ENCODE results near the gene SCG5.

SCG5 gene

DNA sequence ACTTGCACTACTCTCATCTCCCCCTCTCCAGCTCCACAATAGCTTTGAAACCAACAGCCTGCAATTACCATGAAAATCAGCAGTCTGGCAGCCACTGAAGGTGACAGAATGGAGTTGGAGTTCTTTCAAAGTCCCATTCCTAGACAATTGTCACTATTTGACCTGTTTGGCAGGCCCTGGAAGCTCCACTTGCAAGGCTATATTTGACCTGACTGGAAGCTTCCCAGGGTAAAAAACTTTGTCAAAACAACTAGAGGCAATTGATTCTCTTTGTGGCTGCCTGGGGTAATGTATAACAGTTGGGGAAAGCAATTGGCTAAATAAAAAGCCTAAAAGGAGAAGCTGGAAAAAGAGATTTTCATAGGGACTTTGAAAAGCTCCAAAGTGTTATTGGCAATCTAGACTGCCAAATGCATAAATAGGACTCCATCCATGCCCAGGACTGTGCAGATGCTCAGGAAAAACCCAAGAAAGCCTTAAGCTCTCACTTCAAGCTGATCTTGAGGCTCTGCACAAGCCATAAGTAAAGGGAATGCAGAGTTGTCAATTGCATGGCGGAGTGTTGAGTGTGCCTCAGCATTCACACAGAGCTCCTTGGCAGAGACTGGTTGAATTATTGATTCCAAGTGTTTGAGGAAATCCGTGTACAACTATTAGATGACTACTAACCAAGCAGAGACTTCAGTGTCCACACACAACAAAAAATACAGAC is 94.6 kb downstream of the SCG5 start:
- Histone ChIP-seq H3K9me3 (ENCODE audit: insufficient read depth, low read depth, low read length) (no peaks in the 10 kb centered on the region), H3K27ac (ENCODE audit: low read length) (no peak overlapping the region), H3K36me3 (ENCODE audit: insufficient read depth, low read depth, low read length) (no peaks in the 10 kb centered on the region)

DNA sequence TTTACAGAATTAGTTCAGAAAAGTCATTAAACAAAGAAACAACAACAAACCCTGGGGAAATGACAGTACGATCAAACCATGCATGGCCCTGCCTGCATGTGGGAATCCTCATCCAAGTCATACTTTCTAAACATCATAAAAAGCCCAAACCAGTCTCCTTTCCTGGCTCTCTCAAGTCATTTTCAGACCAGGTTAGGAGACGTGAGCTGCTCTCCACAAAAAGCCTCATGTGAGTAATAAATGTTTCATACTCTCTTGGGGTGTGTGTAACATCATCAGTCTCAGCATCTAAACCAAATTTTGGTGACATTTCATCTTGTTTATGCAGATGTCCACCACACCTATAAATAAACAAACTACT is 95.2 kb downstream of the SCG5 start:
- 0 out of 2 replicates have a peak, but pooled peaks cover under 1% of the 10 kb centered on the region for H3K27me3 ChIP-seq (ENCODE audit: insufficient read depth, low read length)
- no peaks in the 10 kb centered on the region for H3K36me3 ChIP-seq (ENCODE audit: insufficient read depth, low read depth, low read length)
- H3K9me3 ChIP-seq (ENCODE audit: insufficient read depth, low read depth, low read length) = no peaks in the 10 kb centered on the region
- H3K9ac ChIP-seq (ENCODE audit: low read depth, low read length) = no peak overlapping the region
- H3K4me1 ChIP-seq (ENCODE audit: insufficient read depth, low read length) = no peaks in the 10 kb centered on the region
- H3K4me3 ChIP-seq (ENCODE audit: low read length) = no peak overlapping the region
- H3K27ac ChIP-seq (ENCODE audit: low read length) = no peak overlapping the region

More for the DNA sequence above, 94.6 kb downstream of the SCG5 start:
- Histone ChIP-seq H3K27me3 (ENCODE audit: insufficient read depth, low read length) (peaks cover 6% of the 10 kb centered on the region; the same call in 1 of the 2 replicates), H3K9ac (ENCODE audit: low read depth, low read length) (no peak overlapping the region), H3K4me1 (ENCODE audit: insufficient read depth, low read length) (peaks cover 2% of the 10 kb centered on the region; the same call in 1 of the 2 replicates), H3K4me3 (ENCODE audit: low read length) (no peak overlapping the region)

DNA sequence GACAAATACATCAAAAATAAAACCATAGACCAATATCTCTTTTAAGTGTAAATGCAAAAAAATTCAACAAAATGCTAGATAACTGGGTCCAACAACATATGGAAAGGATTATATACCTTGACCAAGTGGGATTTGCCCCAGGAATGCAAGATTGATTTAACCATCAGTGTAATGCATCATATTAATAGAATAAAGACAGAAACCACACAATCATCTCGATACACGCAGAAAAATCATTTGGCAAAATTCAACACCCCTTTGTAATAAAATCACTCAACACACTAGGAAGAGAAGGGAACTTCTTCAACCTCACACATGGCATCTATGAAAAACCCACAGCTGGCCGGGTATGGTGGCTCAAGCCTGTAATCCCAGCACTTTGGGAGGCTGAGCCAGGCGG is 95.8 kb downstream of the SCG5 start:
- no peak overlapping the region for H3K4me3 ChIP-seq (ENCODE audit: low read length)
- no peak overlapping the region for H3K9ac ChIP-seq (ENCODE audit: low read depth, low read length)
- H3K4me1 ChIP-seq (ENCODE audit: insufficient read depth, low read length) = no peaks in the 10 kb centered on the region
- no peak overlapping the region for H3K27ac ChIP-seq (ENCODE audit: low read length)
- no peaks in the 10 kb centered on the region for H3K9me3 ChIP-seq (ENCODE audit: insufficient read depth, low read depth, low read length)
- H3K36me3 ChIP-seq (ENCODE audit: insufficient read depth, low read depth, low read length) = no peaks in the 10 kb centered on the region
- no peaks in the 10 kb centered on the region for H3K27me3 ChIP-seq (ENCODE audit: insufficient read depth, low read length)

DNA sequence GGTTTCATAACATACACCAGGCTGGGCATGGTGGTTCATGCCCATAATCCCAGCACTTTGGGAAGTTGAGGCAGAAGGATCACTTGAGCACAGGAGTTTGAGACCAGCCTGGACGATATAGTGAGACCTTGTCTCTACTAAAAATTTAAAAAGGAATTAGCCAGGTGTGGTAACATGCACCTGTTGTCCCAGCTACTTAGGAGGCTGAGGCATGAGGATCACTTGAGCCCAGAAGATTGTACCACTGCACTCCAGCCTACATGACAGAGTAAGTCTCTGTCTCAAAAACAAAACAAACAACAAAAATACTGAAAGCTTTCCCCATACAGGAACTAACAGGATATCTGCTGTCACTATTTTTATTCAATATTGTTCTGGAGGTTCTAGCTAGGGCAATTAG is 97.2 kb downstream of the SCG5 start:
- Histone ChIP-seq H3K4me3 (ENCODE audit: low read length) (no peak overlapping the region), H3K36me3 (ENCODE audit: insufficient read depth, low read depth, low read length) (no peaks in the 10 kb centered on the region), H3K4me1 (ENCODE audit: insufficient read depth, low read length) (no peaks in the 10 kb centered on the region), H3K9me3 (ENCODE audit: insufficient read depth, low read depth, low read length) (no peaks in the 10 kb centered on the region), H3K27me3 (ENCODE audit: insufficient read depth, low read length) (no peaks in the 10 kb centered on the region), H3K9ac (ENCODE audit: low read depth, low read length) (no peak overlapping the region), H3K27ac (ENCODE audit: low read length) (no peak overlapping the region)

DNA sequence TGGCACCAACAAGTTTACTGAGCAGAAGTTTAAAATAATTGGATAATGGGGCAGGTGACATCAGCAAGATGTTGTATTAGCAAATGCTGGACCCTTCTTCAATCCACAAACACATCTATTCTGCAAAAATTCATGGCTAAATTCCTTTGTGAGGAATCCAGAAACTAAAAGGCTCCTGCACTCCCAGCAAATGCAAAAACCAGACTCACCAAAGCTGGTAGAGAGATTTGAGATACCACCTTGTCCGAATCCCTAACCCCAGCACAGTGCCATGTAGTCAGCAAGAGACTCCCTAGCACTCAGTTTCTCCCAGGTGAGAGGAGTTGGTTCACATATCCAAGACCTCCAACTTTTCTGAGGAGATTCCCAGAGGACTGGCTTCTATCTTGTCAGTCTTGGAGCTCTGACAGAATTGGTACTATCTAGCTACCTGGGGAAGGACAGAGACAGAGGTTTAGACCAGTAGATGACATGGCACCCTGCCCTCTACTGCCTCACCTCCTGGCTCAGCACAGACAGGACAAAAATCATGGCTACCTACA is 98.1 kb downstream of the SCG5 start:
- Histone ChIP-seq H3K27ac (ENCODE audit: low read length) (no peak overlapping the region), H3K4me3 (ENCODE audit: low read length) (no peak overlapping the region), H3K4me1 (ENCODE audit: insufficient read depth, low read length) (no peaks in the 10 kb centered on the region), H3K36me3 (ENCODE audit: insufficient read depth, low read depth, low read length) (no peaks in the 10 kb centered on the region), H3K9me3 (ENCODE audit: insufficient read depth, low read depth, low read length) (no peaks in the 10 kb centered on the region), H3K9ac (ENCODE audit: low read depth, low read length) (no peak overlapping the region), H3K27me3 (ENCODE audit: insufficient read depth, low read length) (no peaks in the 10 kb centered on the region)

DNA sequence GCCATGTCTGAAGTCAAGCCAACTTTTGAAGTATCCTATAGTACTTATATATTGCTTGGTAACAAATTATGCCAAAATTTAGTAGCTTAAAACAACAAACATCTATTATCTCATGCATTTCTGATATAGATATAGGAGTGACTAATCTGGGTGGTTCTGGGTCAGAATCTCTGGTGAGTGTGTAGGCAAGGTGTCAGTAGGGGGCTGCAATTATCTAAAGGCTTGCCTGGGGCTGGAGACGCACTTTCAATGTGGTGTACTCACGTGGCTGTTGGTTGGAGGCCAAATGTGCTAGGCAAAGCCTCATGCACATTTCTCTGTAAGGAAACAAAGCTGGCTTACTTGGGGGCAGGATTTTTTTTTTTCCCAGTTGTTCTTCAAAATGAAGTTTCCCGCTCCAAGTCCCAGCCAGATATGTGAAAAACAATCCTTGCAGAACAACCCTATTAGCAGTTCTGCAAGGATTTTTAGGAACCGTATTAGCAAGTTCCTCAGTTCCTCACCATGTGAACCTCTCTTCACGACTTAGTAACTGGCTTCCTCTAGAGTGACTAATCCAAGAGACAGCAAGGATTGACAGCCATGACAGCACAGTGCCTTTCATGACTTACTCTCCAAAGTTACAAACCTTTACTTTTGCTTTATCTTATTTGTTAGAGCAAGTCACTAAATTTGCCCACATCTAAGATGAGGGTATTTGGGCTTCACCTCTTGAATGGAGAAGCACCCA is 102.1 kb downstream of the SCG5 start:
- H3K9me3 ChIP-seq (ENCODE audit: insufficient read depth, low read depth, low read length) = no peaks in the 10 kb centered on the region
- no peak overlapping the region for H3K27ac ChIP-seq (ENCODE audit: low read length)
- no peaks in the 10 kb centered on the region for H3K36me3 ChIP-seq (ENCODE audit: insufficient read depth, low read depth, low read length)

DNA sequence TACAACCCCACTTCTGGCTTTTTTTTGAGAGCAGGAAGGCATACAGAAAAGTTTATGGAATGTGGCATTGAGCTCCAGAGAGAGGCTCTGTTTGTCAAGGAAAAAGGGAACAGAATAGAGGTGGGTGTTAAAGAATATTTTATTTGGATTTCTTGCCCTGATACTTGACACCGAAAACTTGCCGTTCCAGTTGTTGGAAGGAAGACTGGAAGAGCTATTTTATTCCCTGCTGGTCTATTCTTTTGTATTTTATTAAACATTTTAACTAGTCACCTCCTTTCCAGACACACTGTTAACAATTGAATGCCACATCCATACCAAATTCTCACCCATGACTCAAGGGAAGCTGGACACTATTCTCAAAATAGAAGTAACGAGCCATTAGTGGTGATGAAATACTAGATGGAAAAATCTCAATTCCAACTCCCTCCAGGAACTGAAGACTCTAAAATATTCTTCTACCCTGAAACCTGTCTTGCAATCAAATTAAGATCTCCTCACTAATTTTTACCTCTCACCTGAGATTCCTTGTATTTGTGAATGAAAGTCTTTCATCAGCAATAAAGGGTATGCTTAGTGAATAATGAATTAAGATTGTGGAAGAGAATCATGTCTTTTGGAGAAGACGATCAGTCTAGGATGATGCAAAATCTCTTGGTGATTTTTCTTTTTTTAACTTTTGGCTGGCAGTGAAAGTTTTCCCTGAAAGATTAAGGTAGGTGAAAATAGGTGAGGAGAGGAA is 104.8 kb downstream of the SCG5 start:
- Histone ChIP-seq H3K9me3 (ENCODE audit: insufficient read depth, low read depth, low read length) (no peaks in the 10 kb centered on the region), H3K36me3 (ENCODE audit: insufficient read depth, low read depth, low read length) (no peaks in the 10 kb centered on the region), H3K27ac (ENCODE audit: low read length) (no peak overlapping the region), H3K9ac (ENCODE audit: low read depth, low read length) (no peak overlapping the region), H3K27me3 (ENCODE audit: insufficient read depth, low read length) (no peaks in the 10 kb centered on the region), H3K4me1 (ENCODE audit: insufficient read depth, low read length) (no peaks in the 10 kb centered on the region), H3K4me3 (ENCODE audit: low read length) (no peak overlapping the region)

More for the DNA sequence above, 102.1 kb downstream of the SCG5 start:
- Histone ChIP-seq H3K27me3 (ENCODE audit: insufficient read depth, low read length) (no peaks in the 10 kb centered on the region), H3K4me3 (ENCODE audit: low read length) (no peak overlapping the region), H3K9ac (ENCODE audit: low read depth, low read length) (no peak overlapping the region), H3K4me1 (ENCODE audit: insufficient read depth, low read length) (no peaks in the 10 kb centered on the region)

Measured in iPS-20b (cell line).